ENCODE data around the gene SLC35G1.

GRCh38 chr10:93913706-93914105, 19.9 kb downstream of the SLC35G1 start:
- TF ChIP-seq, protein P1, sequence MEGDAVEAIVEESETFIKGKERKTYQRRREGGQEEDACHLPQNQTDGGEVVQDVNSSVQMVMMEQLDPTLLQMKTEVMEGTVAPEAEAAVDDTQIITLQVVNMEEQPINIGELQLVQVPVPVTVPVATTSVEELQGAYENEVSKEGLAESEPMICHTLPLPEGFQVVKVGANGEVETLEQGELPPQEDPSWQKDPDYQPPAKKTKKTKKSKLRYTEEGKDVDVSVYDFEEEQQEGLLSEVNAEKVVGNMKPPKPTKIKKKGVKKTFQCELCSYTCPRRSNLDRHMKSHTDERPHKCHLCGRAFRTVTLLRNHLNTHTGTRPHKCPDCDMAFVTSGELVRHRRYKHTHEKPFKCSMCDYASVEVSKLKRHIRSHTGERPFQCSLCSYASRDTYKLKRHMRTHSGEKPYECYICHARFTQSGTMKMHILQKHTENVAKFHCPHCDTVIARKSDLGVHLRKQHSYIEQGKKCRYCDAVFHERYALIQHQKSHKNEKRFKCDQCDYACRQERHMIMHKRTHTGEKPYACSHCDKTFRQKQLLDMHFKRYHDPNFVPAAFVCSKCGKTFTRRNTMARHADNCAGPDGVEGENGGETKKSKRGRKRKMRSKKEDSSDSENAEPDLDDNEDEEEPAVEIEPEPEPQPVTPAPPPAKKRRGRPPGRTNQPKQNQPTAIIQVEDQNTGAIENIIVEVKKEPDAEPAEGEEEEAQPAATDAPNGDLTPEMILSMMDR (IDR thresholded peaks at IDR 0.05) = no peak
- TF ChIP-seq POLR2A (IDR thresholded peaks at IDR 0.05) = no peak
